HepG2 (cell line): ENCODE measurements around the gene PNPLA2. TPM values are rescaled to one million over a fixed set of nuclear protein-coding genes. Genes with fewer than 3 reads are reported as not detected.
A peak's percentile ranks its signal among the peaks of the same experiment; 100 is the strongest.

Experiments
- ATM ChIP-seq: fragments of 450-650 bp; IDR thresholded peaks from 2 replicates; pipeline ENCODE4 v1.7.1; 2017; ENCODE audit warnings: mild to moderate bottlenecking, borderline replicate concordance
- CBX1 ChIP-seq: IDR thresholded peaks from one replicate; pipeline ENCODE4 v1.6.1; 2016; ENCODE audit warnings: antibody characterized with exemption, low read depth
- CCAR2 ChIP-seq: fragments of 200-400 bp; formaldehyde crosslinking; optimal IDR thresholded peaks from 2 replicates; pipeline ENCODE3; 2018; ENCODE audit warnings: low read depth, mild to moderate bottlenecking, low read length, moderate library complexity
- DR1 ChIP-seq: sonication (generic); formaldehyde crosslinking; IDR thresholded peaks from 2 replicates; pipeline ENCODE4 v1.8.0; 2021; ENCODE audit warnings: mild to moderate bottlenecking, missing genetic modification reagents, inconsistent platforms
- GATAD2A ChIP-seq: IDR thresholded peaks from 2 replicates; pipeline ENCODE4 v1.6.1; 2016
- GMEB1 ChIP-seq: sonication (generic); formaldehyde crosslinking; IDR thresholded peaks from 2 replicates; pipeline ENCODE4 v1.5.1; 2020; ENCODE audit warnings: missing genetic modification reagents, mild to moderate bottlenecking, borderline replicate concordance
- GTF3A ChIP-seq: sonication (generic); formaldehyde crosslinking; conservative IDR thresholded peaks from 2 replicates; pipeline ENCODE4 v1.4.0; 2020; ENCODE audit warnings: mild to moderate bottlenecking, missing genetic modification reagents
- NR0B2 ChIP-seq: sonication (generic); formaldehyde crosslinking; IDR thresholded peaks from 2 replicates; pipeline ENCODE4 v1.4.0; 2020; ENCODE audit warnings: mild to moderate bottlenecking, missing genetic modification reagents
- REXO4 ChIP-seq: sonication (generic); formaldehyde crosslinking; IDR thresholded peaks from 2 replicates; pipeline ENCODE4 v1.8.0; 2022; ENCODE audit warnings: missing genetic modification reagents, mild to moderate bottlenecking, borderline replicate concordance
- SIN3A ChIP-seq: IDR thresholded peaks from 2 replicates; pipeline ENCODE4 v1.6.1; 2011; ENCODE audit warnings: low read depth, mild to moderate bottlenecking, control low read depth, low read length, borderline replicate concordance
- TAF1 ChIP-seq: sonication (generic); formaldehyde crosslinking; IDR thresholded peaks from 2 replicates; pipeline ENCODE4 v1.4.0; 2020; ENCODE audit warnings: missing genetic modification reagents
- TCF12 ChIP-seq, 2 experiments: fragments of 450-650 bp in 1 of 2; sonication (generic) in 1 of 2; formaldehyde crosslinking in 1 of 2; IDR thresholded peaks; 2 replicates each; pipeline versions ENCODE4 v1.6.1 to v1.8.0; 2017 to 2022; ENCODE audit warnings: antibody characterized with exemption in 1 of 2, mild to moderate bottlenecking in 1 of 2, missing genetic modification reagents in 1 of 2, moderate library complexity in 1 of 2
- THAP7 ChIP-seq: sonication (generic); formaldehyde crosslinking; IDR thresholded peaks from 2 replicates; pipeline ENCODE4 v1.8.1; 2023; ENCODE audit warnings: mild to moderate bottlenecking, missing genetic modification reagents
- YEATS4 ChIP-seq: sonication (generic); formaldehyde crosslinking; IDR thresholded peaks from 2 replicates; pipeline ENCODE4 v1.4.0; 2020; ENCODE audit warnings: missing genetic modification reagents, borderline replicate concordance
- ZBTB7A ChIP-seq: sonication (generic); formaldehyde crosslinking; IDR thresholded peaks from 2 replicates; pipeline ENCODE4 v1.8.0; 2022; ENCODE audit warnings: mild to moderate bottlenecking, missing genetic modification reagents
- ZNF430 ChIP-seq: sonication (generic); formaldehyde crosslinking; IDR thresholded peaks from 2 replicates; pipeline ENCODE4 v1.9.0; 2021; ENCODE audit warnings: mild to moderate bottlenecking, missing genetic modification reagents
- ZNF564 ChIP-seq: sonication (generic); formaldehyde crosslinking; IDR thresholded peaks from 2 replicates; pipeline ENCODE4 v1.8.1; 2023; ENCODE audit warnings: mild to moderate bottlenecking, missing genetic modification reagents
- polyA plus RNA-seq, 8 experiments: library from polyadenylated mRNA; depleted of rRNA in 3 of 8; stranded (reverse) in 7 of 8; unstranded in 1 of 8; fragments of >200 nt; fragmentation: Illumina TruSeq in 4 of 8; extraction: Trizol in 4 of 8; gene quantifications; 2 replicates each; pipeline versions ENCODE4 v1.2.1 to v1.2.3, GENCODE V29; 2011 to 2016; ENCODE audit warnings: low read depth in 4 of 8, missing spikeins in 1 of 8, mixed read lengths in 1 of 8; ENCODE audit not compliant: insufficient read depth in 1 of 8
- total RNA-seq, 5 experiments: library from RNA; depleted of rRNA; stranded (reverse); fragments of >200 nt; fragmentation: Illumina TruSeq; extraction: Trizol; gene quantifications; 2 replicates each; pipeline ENCODE4 v1.2.3, GENCODE V29; 2016; ENCODE audit warnings: low read depth in 1 of 5
- TF ChIP-seq, protein P1 (sequence below): sonication (generic); formaldehyde crosslinking; IDR thresholded peaks from 2 replicates; pipeline ENCODE4 v1.5.1; 2020; ENCODE audit warnings: missing genetic modification reagents, mild to moderate bottlenecking, borderline replicate concordance

The PNPLA2 gene
- total and polyA plus RNA-seq, 2 of the 13 experiments (the other 11 are each of a cell fraction or from before 2014, with no cell fraction given): 10.5 to 43.2 TPM

DNA sequence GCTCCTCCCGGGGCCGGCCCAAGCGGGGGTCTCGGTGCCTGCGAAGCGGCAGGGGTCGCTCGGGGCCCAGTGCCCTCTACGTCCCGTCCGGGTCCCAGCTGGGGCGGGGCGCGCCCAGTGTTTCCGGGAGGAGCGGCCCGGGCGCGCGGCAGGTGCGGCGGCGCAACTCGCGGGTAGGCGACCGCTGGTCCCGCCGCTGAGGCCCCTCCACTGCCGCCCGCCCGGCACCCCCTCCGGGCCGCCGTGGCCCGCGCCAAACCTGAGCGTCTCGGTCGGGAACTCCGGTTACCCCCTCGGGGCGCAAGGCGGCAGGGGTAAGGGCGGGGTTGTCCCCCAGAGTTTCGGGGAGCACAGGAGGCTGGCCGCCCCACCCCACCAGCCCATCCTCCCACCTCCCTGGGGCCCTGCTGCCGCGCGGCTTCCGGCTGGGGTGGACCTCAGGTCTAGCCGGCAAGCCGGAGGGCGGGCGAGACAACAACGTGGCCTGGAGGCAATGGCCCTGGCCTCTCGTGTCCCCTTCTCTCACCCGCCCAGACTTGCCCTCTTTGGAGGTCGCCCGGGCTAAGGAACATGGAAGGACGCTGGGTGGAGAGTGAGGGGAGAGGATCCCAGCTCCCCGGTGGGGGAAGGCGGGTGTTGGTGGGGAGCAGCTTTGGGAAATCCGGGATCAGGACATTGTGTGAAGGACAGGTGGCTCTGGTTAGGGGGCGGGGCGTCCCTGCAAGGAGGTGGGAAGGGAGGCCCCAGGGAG lies 8.6 kb downstream of the PNPLA2 start (continued):
- TF ChIP-seq GMEB1 (0 out of 2 replicates have a peak, but pooled peaks have one; percentile 11), CBX1 (no peak), CCAR2 (peak; percentile 48), ATM (no peak), ZNF564 (peak; percentile 46; the same call in 1 of the 2 replicates), GTF3A (CRISPR knock-in tag) (no peak), THAP7 (CRISPR knock-in tag) (peak; percentile 53; the same call in 1 of the 2 replicates), ZBTB7A (CRISPR knock-in tag) (peak; percentile 79; the same call in 1 of the 2 replicates), YEATS4 (CRISPR knock-in tag) (peak; percentile 71), DR1 (CRISPR knock-in tag) (peak; percentile 57; the same call in 1 of the 2 replicates), TCF12 (IDR thresholded peaks at IDR 0.05) (no peak), TCF12 (CRISPR knock-in tag; IDR thresholded peaks at IDR 0.05) (peak; percentile 80; the same call in 1 of the 2 replicates), GATAD2A (CRISPR knock-in tag) (peak; percentile 48; the same call in 1 of the 2 replicates), SIN3A (peak; percentile 55; the same call in 1 of the 2 replicates), TAF1 (CRISPR knock-in tag) (peak; percentile 67), REXO4 (no peak), NR0B2 (CRISPR knock-in tag) (peak; percentile 78; the same call in 1 of the 2 replicates), ZNF430 (CRISPR knock-in tag) (peak; percentile 36; the same call in 1 of the 2 replicates)
- TF ChIP-seq, protein P1, sequence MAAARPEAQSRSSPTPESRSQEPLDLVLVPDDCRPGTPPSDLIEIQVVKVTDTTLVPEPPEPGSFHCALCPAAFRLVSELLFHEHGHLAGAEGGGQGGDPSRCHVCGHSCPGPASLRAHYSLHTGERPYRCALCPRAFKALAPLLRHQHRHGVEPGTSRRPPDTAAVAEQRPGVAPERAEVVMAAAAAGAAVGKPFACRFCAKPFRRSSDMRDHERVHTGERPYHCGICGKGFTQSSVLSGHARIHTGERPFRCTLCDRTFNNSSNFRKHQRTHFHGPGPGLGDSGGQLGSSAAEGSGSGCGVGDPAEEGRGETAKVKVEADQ: 0 out of 2 replicates have a peak, but pooled peaks have one; percentile 57
